ENCODE measurements around the gene CHEK1. TPM values are rescaled to one million over a fixed set of nuclear protein-coding genes. Genes with fewer than 3 reads are reported as not detected.

Gene CHEK1
- total RNA-seq, 1 donor from 2014 or later: 57.0 TPM

GRCh38 chr11:125585487-125585886, 39.5 kb upstream of the CHEK1 start:
- DNase-seq (ENCODE audit: low spot score): no peak
- H3K4me3 Mint-ChIP-seq (ENCODE audit: unreplicated experiment): no peak overlapping the region
- no peaks in the 10 kb centered on the region for H3K9me3 Mint-ChIP-seq (ENCODE audit: unreplicated experiment)
- no peaks in the 10 kb centered on the region for H3K27me3 Mint-ChIP-seq (ENCODE audit: unreplicated experiment)
- peaks cover 3% of the 10 kb centered on the region for H3K4me1 Mint-ChIP-seq (ENCODE audit: unreplicated experiment)
- peaks cover 18% of the 10 kb centered on the region for H3K36me3 Mint-ChIP-seq (ENCODE audit: low read depth, unreplicated experiment)
- H3K27ac Mint-ChIP-seq (ENCODE audit: unreplicated experiment): no peak overlapping the region
- no peak for TF ChIP-seq CTCF (IDR thresholded peaks at IDR 0.05; ENCODE audit: unreplicated experiment)

DNA sequence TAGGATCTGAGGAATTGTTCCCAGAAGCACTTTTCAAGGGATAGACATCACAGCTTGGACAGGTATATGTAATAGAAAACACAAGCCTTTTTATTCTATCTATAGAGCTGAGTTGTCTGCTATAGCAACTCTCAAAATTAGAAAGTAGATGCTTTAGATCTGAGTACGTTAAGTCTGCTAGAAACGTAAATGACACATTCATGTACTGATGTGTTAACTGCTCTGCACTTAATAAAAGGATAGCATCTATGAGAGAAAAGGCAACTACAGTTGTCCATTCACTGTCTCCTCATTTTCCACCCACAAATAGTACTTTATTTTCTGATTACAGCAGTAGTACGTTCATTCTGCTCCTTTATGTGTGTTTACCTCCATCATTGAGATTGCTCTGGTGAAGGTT, 38.3 kb upstream of the CHEK1 start:
- H3K4me1 Mint-ChIP-seq (ENCODE audit: unreplicated experiment): peaks cover 6% of the 10 kb centered on the region
- DNase-seq (ENCODE audit: low spot score): no peak
- no peak overlapping the region for H3K27ac Mint-ChIP-seq (ENCODE audit: unreplicated experiment)
- peaks cover 21% of the 10 kb centered on the region for H3K36me3 Mint-ChIP-seq (ENCODE audit: low read depth, unreplicated experiment)
- TF ChIP-seq CTCF (IDR thresholded peaks at IDR 0.05; ENCODE audit: unreplicated experiment): no peak
- H3K9me3 Mint-ChIP-seq (ENCODE audit: unreplicated experiment): no peaks in the 10 kb centered on the region
- H3K27me3 Mint-ChIP-seq (ENCODE audit: unreplicated experiment): no peaks in the 10 kb centered on the region
- no peak overlapping the region for H3K4me3 Mint-ChIP-seq (ENCODE audit: unreplicated experiment)

DNA sequence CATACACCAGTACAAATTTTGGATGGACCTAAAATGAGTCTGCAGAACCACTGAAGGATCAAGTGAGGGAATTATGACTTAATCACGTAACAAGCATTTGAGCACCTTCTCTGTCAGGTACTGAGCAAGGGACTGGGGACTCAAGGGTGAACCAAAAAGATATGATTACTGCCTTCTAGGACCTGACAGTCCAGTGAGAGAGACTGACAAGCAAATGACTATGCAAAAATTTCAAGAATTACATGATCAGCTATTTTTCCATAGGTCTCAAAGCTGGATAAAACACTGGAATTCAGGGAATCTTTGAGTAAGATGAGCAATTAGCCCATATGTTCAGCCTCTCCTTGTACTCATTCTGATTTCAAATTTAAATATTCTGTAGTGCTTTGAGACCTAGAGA, 37.5 kb upstream of the CHEK1 start:
- H3K4me1 Mint-ChIP-seq (ENCODE audit: unreplicated experiment): peaks cover 8% of the 10 kb centered on the region
- TF ChIP-seq CTCF (IDR thresholded peaks at IDR 0.05; ENCODE audit: unreplicated experiment): no peak

DNA sequence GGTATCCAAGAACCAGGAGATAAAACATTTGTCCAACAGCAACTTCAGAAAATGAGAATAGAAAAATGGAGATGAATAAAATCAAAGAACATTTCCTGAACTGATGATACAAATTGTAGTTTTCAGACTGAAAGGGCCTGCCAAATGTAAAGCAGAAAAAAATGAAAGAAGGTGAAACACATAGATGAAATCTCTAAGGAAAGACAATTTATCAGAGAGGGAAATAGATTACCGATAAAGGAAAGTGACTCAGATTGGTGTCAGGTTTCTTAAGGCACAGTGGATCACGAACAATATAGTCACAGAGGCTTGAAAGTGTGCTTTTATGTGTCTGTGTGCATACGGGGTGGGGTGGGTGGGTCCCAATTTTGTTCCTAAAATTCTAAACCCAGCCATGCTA, 36.5 kb upstream of the CHEK1 start:
- peak overlapping the region; percentile 12 for H3K27ac Mint-ChIP-seq (ENCODE audit: unreplicated experiment)
- H3K4me1 Mint-ChIP-seq (ENCODE audit: unreplicated experiment): peaks cover 14% of the 10 kb centered on the region
- H3K27me3 Mint-ChIP-seq (ENCODE audit: unreplicated experiment): peaks cover 5% of the 10 kb centered on the region
- no peak for TF ChIP-seq CTCF (IDR thresholded peaks at IDR 0.05; ENCODE audit: unreplicated experiment)
- no peak for DNase-seq (ENCODE audit: low spot score)
- H3K36me3 Mint-ChIP-seq (ENCODE audit: low read depth, unreplicated experiment): peaks cover 17% of the 10 kb centered on the region
- H3K4me3 Mint-ChIP-seq (ENCODE audit: unreplicated experiment): no peak overlapping the region
- no peaks in the 10 kb centered on the region for H3K9me3 Mint-ChIP-seq (ENCODE audit: unreplicated experiment)

More for the DNA sequence above, 37.5 kb upstream of the CHEK1 start:
- no peaks in the 10 kb centered on the region for H3K9me3 Mint-ChIP-seq (ENCODE audit: unreplicated experiment)
- DNase-seq (ENCODE audit: low spot score): no peak
- H3K36me3 Mint-ChIP-seq (ENCODE audit: low read depth, unreplicated experiment): peaks cover 22% of the 10 kb centered on the region
- no peaks in the 10 kb centered on the region for H3K27me3 Mint-ChIP-seq (ENCODE audit: unreplicated experiment)
- no peak overlapping the region for H3K27ac Mint-ChIP-seq (ENCODE audit: unreplicated experiment)
- no peak overlapping the region for H3K4me3 Mint-ChIP-seq (ENCODE audit: unreplicated experiment)

DNA sequence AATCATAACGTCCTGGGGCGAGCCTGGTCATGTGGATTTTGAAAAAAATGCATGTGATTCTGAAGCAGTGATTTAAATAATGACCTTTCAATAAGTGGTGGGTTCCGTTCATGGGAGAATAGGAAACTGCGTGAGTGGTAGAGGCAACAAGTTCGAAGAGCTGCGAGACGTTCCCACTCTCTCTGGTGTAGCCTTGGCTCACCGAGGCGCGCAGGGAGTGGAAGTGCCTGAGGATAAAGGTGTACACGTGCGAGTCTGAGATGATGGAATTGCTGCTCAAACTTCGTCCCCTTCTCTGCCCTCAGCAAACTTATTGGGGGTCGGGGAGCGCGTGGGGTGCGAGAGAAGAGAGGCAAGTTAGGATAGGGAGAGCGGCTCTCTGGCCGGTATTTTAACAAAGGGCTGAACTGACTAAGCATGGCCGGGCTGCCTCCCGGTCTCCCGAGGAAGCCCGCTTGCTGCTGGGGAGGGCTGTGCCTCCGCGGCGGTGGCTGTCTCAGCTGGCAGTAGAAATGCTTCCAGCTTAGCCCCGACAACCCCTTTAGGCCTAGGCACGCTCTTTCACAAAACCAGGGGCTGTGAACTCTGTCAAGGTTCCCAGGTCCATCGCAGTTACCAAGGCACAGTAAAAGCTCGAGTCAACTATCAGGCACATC, 33.2 kb upstream of the CHEK1 start:
- peak overlapping the region; percentile 97 for H3K27ac Mint-ChIP-seq (ENCODE audit: unreplicated experiment)

More for the DNA sequence above, 33.2 kb upstream of the CHEK1 start:
- no peaks in the 10 kb centered on the region for H3K9me3 Mint-ChIP-seq (ENCODE audit: unreplicated experiment)
- H3K4me1 Mint-ChIP-seq (ENCODE audit: unreplicated experiment): peaks cover 17% of the 10 kb centered on the region
- peak overlapping the region; percentile 99 for H3K4me3 Mint-ChIP-seq (ENCODE audit: unreplicated experiment)
- H3K36me3 Mint-ChIP-seq (ENCODE audit: low read depth, unreplicated experiment): peaks cover 4% of the 10 kb centered on the region
- peaks cover 5% of the 10 kb centered on the region for H3K27me3 Mint-ChIP-seq (ENCODE audit: unreplicated experiment)
- DNase-seq (ENCODE audit: low spot score): peak; percentile 45
- no peak for TF ChIP-seq CTCF (IDR thresholded peaks at IDR 0.05; ENCODE audit: unreplicated experiment)
